NCI-H1105 treated with DMSO at 0.1 percent for 48 hours (cell line): ENCODE results near the gene BUD23.
"Not testable (repeated sequence)": the region's sequence is repeated elsewhere in the genome, so short reads cannot be mapped to it uniquely, and the experiment has no call there.

Experiments
- DNase-seq: peaks from one replicate; lab custom pipeline; 2025; lab: John Stamatoyannopoulos, UW

BUD23 gene

GRCh38 chr7:73718905-73719805, 35.8 kb downstream of the BUD23 start, which contains the start of gene STX1A:
STX1A (minus strand) TSS chr7:73719669; CDS start chr7:73719631, 38 bp downstream.
- peak; percentile 54 for DNase-seq

GRCh38 chr7:73719806-73720169, 36.4 kb downstream of the BUD23 start:
- DNase-seq = no peak

GRCh38 chr7:73720443-73720842, 37.0 kb downstream of the BUD23 start:
- not testable (repeated sequence) for DNase-seq

GRCh38 chr7:73721377-73721817, 38.0 kb downstream of the BUD23 start:
- DNase-seq = peak; percentile 61

GRCh38 chr7:73722182-73722581, 38.8 kb downstream of the BUD23 start:
- DNase-seq = not testable (repeated sequence)

GRCh38 chr7:73722785-73723184, 39.4 kb downstream of the BUD23 start:
- no peak for DNase-seq

- no peak for DNase-seq
These were observed 40.4 kb downstream of the BUD23 start for GRCh38 chr7:73723813-73724212.

- no peak for DNase-seq
These were observed 42.7 kb downstream of the BUD23 start for GRCh38 chr7:73726083-73726466.

GRCh38 chr7:73727952-73728351, 44.6 kb downstream of the BUD23 start:
- DNase-seq = no peak

- DNase-seq = no peak
These were observed 45.2 kb downstream of the BUD23 start for GRCh38 chr7:73728551-73728950.

GRCh38 chr7:73730485-73730884, 47.1 kb downstream of the BUD23 start:
- no peak for DNase-seq

GRCh38 chr7:73732397-73732796, 49.0 kb downstream of the BUD23 start:
- DNase-seq = no peak

GRCh38 chr7:73734619-73735527, 51.5 kb downstream of the BUD23 start:
- peak; percentile 82 for DNase-seq

GRCh38 chr7:73735528-73735905, 52.1 kb downstream of the BUD23 start:
- DNase-seq = no peak

- DNase-seq = no peak
These were observed 53.5 kb downstream of the BUD23 start for GRCh38 chr7:73736885-73737284.

- no peak for DNase-seq
These were observed 54.3 kb downstream of the BUD23 start for GRCh38 chr7:73737491-73738219.

- peak; percentile 40 for DNase-seq
These were observed 54.8 kb downstream of the BUD23 start for GRCh38 chr7:73738220-73738611.

GRCh38 chr7:73738612-73739386, 55.4 kb downstream of the BUD23 start, which contains the start of gene ABHD11:
ABHD11 (minus strand) TSS chr7:73738802; CDS start chr7:73738770, 32 bp downstream.
- peak; percentile 94 for DNase-seq

- DNase-seq = no peak
These were observed 56.0 kb downstream of the BUD23 start for GRCh38 chr7:73739387-73739767.

GRCh38 chr7:73740212-73740611, 56.8 kb downstream of the BUD23 start:
- no peak for DNase-seq

- no peak for DNase-seq
These were observed 57.4 kb downstream of the BUD23 start for GRCh38 chr7:73740771-73741170.
